Measurements from ENCODE around the gene OXT. TPM values are rescaled to one million over a fixed set of nuclear protein-coding genes. Genes with fewer than 3 reads are reported as not detected.
"Not testable (repeated sequence)": the region's sequence is repeated elsewhere in the genome, so short reads cannot be mapped to it uniquely, and the experiment has no call there.

OXT gene
- 8.4 TPM for total RNA-seq

DNA sequence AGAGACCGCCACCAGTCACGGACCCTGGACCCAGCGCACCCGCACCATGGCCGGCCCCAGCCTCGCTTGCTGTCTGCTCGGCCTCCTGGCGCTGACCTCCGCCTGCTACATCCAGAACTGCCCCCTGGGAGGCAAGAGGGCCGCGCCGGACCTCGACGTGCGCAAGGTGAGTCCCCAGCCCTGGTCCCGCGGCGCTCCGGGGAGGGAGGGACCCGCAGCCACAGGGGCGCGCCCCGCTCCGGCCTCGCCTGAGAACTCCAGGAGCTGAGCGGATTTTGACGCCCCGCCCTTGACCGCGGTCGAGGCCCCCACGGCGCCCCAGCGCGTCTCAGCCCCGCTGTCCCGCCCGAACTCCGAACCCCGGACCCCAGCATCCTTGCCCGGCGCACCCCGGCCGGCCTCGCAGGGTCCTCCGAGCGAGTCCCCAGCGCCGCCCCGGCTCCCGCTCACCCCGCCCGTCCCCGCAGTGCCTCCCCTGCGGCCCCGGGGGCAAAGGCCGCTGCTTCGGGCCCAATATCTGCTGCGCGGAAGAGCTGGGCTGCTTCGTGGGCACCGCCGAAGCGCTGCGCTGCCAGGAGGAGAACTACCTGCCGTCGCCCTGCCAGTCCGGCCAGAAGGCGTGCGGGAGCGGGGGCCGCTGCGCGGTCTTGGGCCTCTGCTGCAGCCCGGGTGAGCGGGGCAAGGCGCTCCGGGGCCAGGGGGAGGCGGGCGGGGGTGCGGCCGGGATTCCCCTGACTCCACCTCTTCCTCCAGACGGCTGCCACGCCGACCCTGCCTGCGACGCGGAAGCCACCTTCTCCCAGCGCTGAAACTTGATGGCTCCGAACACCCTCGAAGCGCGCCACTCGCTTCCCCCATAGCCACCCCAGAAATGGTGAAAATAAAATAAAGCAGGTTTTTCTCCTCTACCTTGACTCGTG lies at the start of gene OXT:
Gene OXT, plus strand, starts transcription at position 11 of the 920 bp plus-strand sequence. Its CDS starts 36 bp downstream, at position 47.
- ATAC-seq, result peak; percentile 54

DNA sequence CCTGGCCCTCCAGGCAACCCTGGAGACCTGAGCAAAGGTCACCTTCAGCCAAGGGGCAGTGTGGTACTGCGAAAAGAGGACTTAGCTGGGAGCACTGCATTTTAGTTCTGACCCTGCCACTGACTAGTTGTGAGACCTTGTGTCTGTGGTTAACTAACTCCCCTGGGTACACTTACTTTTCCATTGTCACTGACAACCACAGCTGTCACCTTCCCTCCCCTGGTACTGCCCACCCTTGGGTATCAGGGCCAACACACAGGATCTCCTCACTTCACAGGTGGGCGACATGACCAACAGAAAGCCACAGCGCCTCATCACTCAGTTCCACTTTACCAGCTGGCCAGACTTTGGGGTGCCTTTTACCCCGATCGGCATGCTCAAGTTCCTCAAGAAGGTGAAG lies 49.6 kb upstream of the OXT start:
- ATAC-seq (no peak), DNase-seq (ENCODE audit: low spot score) (no peak)

More for the DNA sequence above, at the start of gene OXT:
- DNase-seq (ENCODE audit: low spot score), result no peak

DNA sequence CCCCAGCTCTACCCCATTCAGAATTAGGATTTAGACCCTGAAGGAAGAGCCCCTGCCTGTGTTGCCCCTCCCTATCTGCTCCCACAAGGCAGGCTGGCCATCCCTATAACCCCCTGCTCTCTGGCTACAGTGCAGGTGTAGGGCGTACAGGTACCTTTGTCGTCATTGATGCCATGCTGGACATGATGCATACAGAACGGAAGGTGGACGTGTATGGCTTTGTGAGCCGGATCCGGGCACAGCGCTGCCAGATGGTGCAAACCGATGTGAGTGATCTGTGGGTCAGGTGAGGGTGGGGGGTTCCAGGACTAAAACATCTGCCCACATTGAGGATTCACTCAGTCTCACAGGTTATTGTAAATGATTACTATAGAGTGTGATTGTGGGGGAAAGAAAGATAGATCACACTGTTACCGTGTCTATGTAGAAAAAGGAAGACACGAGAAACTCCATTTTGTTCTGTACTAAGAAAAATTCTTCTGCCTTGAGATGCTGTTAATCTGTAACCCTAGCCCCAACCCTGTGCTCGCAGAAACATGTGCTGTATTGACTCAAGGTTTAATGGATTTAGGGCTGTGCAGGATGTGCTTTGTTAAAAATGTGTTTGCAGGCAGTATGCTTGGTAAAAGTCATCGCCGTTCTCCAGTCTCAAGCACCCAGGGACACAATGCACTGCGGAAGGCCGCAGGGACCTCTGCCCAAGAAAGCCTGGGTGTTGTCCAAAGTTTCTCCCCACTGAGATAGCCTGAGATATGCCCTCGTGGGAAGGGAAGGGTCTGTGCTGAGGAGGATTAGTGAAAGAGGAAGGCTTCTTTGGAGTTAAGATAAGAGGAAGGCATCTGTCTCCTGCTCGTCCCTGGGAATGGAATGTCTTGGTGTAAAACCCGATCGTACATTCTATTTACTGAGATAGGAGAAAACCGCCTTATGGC lies 48.6 kb upstream of the OXT start:
- ATAC-seq; DNase-seq (ENCODE audit: low spot score): not testable (repeated sequence)

DNA sequence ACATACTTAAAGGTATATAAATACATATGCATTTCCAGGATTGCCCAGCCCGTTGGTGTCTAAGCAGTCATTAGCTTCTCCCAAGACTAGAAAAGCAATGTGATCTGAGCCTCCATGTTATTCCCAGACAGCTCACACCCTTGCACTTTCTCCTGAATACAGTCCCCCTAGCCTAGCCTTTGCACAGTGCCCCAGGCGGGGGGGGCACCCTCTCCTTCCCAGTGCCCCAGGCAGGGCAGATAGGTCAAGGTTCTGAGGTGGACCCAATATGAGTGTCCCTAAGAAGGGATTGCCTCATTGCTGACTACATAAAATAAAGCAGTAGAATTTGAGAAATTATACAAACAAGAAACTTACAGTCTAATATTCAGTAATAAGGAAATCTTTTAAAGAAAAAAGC lies 43.4 kb upstream of the OXT start:
- ATAC-seq, result no peak
- DNase-seq (ENCODE audit: low spot score), result no peak

DNA sequence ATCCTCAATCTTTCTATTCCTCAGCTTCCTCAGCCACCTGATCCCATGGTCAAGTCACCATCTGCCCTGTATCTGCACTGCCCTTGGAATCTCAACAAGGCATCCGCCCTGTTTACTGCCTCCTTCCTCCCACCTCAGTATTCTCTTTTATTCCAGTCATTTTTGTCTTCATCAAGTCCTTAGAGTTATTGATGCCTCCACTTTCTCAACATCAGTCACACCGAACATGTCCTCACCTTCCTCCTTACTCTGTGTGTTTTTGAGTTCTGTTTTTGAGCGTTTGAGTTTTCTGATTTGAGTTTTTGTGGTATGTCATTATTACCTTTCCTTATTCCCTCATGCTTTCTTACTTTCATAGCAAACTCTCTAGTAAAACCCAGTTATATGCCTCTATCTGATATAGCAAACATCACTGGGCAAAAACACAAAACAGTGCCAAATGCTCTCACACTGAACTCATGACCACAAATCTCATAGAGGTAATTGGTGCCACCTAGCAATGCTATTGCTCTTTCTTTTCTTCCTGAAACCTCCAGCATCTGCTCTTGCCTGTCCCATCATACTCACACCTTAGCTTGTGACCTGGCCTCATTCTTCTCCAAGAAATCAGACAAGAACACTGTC lies 39.8 kb upstream of the OXT start:
- DNase-seq (ENCODE audit: low spot score), result no peak
- no peak for ATAC-seq

DNA sequence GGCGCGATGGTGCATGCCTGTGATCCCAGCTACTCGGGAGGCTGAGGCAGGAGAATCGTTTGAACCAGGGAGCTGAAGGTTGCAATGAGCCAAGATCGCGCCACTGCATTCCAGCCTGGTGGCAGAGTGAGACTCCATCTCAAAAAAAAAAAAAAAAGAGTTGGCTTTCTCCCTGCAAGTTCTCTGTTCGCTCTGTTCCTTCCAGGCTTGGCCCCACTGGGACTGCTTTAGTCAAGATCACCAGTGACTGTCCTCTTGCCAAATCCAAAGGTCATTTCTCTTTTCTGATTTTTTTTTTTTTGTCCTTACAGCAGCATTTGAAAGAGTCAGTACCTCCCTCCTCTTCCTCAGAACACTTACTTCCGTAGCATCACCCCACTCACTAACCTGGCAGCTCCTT lies 38.8 kb upstream of the OXT start:
- ATAC-seq, result peak; percentile 58
- DNase-seq (ENCODE audit: low spot score), result no peak

DNA sequence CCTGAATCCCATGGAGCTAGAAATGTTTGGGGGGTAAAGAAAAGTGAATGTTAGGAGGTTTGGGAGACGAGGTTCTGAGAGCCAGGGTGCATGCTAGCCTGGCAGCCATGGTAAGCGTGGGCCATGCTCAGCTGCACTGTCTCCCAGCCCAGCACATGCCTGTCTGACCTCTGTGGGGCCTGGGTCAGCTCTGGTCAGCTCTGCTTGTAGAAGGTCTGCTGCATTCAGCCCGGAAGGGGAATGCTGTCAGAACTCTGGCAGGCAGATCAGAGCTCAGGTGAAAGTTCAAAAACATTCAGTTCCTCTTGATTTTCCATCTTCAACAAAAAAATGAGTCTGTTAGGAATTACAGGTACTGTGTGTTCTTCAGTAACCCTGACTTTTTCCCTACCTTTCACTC lies 33.8 kb upstream of the OXT start:
- peak; percentile 65 for ATAC-seq
- DNase-seq (ENCODE audit: low spot score), result peak; percentile 61

DNA sequence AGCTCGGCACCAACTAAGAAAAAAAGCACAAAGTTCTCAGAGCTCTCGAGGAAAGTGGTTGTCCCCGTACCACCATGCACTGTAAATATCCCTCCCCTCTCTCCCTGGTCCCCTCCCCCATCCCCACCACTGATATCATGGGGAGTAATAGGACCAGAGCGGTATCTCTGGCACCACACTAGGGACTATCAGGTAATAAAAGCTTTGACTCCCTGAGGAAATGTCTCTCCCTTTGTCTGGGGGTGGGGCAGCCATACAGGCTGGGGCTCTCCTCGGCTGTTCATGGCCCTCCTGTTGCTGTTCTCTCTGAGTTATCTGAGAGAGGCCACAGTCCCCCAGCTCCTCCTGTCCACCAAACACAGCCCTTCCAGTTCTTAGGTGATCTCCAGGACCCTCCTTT lies 33.0 kb upstream of the OXT start:
- ATAC-seq (no peak), DNase-seq (ENCODE audit: low spot score) (no peak)

DNA sequence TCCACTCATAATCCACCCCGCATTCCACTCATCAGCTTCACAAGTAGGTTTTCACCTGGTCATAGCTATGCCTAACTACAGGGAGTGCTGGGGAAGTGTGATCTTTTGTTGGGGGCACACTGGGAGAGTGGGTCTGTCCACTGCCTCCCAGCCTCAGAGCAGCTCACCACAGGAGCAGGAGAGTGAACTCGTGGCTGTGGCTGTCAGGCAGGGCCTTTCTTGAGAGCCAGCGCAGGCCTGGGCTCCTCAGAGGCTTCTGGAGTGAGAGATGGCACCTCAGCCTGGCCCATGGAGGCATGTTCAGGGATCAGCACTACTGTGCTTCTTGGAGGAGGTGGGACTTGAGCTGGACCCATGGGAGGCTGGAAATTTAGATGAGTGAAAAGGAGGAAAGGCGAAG lies 32.0 kb upstream of the OXT start:
- no peak for ATAC-seq

DNA sequence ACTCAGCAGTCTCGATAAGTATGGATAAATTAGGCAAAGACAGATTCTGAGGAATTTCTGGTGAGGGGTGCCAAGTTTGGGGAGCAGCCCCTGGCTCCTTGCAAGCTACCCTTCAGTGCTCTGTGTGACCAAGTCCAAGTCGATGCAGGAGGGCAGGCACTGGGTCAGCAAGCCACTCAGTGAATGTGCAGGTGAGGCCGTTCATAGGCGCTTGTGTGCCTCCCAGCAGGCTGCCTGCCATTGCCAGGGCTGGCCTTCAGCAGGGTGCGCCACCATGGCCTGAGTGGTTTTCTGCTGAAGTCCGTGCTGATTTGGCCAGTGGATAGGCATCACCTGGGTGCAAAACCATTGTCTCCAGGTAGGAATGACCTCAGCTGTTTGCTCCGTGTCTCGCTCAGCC lies 31.3 kb upstream of the OXT start:
- ATAC-seq, result no peak
- no peak for DNase-seq (ENCODE audit: low spot score)

More for the DNA sequence above, 32.0 kb upstream of the OXT start:
- no peak for DNase-seq (ENCODE audit: low spot score)

DNA sequence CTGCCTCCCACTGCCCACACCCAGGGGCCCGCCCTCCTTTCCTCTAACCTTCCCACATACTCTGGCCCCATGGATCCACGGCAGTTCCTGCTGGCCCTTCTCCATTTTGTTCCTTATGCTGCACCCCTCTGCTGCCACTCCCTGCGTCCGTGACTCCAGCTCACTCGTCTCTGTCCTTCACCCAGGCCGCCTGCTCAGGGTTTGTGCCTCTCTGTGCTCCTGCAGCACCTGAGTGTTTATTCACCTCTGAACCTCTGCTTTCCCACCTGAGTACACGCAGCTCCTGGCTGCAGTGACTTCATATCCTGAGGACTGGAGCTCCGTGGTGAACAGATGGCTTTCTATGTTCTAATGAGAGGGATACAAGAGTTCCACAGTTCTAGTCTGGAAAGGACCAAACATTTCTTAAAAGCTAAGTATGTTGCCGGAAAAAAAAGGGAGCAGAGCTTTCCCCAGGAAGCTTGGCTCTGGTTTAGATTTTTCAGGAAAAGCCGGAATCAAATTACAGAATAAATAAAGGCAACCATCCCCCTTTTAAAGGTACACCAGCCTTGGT lies 29.5 kb upstream of the OXT start:
- peak; percentile 2 for ATAC-seq

DNA sequence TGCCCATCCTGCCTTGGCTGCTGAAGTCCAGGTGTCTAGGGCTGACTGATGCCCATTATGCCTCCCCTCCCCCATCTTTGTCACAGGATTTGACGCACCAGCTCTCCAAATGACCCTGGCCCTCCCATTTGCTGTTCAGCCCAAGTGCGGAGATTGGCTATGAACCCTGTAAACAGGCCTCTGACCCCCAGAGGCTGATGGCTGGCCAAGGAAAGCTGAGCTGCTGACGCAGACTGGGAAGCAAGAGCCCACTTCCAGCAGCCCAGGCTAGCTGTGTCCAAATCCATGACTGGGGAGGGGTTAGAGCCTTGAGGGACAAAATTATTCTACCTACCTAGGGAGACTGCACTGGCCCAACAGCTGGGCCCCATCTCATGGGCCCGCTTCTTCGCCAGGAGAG lies 28.8 kb upstream of the OXT start:
- DNase-seq (ENCODE audit: low spot score) (peak; percentile 83), ATAC-seq (peak; percentile 29)

More for the DNA sequence above, 29.5 kb upstream of the OXT start:
- peak; percentile 60 for DNase-seq (ENCODE audit: low spot score)

DNA sequence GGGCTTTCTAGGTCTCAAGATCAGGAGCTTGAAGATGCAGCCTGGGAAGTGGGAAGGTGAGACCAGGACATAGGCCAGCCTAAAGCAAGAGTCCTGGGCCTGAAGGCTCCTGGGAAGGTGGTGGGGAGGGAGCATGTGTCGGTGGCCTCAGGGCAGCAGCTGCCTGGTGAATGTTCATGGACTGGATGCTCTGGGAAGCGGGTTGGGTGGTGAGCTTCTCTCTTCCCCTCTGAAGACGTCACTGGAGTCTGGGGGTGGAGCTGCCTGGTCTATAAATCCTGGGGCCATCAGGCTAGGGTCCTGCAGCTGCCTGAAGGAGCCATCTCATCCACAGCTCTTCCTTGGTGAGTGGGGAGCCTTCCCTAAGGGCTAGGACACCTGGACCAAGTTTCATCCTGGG lies 28.1 kb upstream of the OXT start, which contains the start of gene GNRH2:
Gene GNRH2, plus strand, starts transcription at position 301 of the 400 bp plus-strand sequence. CDS start 793 bp downstream, outside the sequence.
- no peak for ATAC-seq
- DNase-seq (ENCODE audit: low spot score), result no peak

DNA sequence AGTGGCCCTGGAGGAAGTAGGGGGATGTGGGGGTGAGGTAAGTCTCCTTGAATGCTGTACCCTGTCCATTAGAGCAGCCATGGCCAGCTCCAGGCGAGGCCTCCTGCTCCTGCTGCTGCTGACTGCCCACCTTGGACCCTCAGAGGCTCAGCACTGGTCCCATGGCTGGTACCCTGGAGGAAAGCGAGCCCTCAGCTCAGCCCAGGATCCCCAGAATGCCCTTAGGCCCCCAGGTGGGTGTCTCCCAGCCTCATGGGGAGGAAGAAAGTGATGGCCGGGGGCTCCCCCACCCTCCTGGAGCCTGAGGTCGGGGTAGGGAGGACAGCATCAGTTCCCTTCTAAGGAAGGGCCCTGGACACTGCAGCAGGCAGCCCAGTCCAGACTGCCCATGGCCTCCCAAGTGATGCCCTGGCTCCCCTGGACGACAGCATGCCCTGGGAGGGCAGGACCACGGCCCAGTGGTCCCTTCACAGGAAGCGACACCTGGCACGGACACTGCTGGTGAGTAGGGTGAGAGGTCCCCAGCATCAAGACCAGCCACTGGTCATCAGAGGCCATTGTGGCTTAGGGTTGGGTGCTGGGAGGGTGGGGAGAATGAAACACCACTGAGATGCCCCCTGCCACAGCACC lies 27.0 kb upstream of the OXT start:
- no peak for DNase-seq (ENCODE audit: low spot score)
- no peak for ATAC-seq

DNA sequence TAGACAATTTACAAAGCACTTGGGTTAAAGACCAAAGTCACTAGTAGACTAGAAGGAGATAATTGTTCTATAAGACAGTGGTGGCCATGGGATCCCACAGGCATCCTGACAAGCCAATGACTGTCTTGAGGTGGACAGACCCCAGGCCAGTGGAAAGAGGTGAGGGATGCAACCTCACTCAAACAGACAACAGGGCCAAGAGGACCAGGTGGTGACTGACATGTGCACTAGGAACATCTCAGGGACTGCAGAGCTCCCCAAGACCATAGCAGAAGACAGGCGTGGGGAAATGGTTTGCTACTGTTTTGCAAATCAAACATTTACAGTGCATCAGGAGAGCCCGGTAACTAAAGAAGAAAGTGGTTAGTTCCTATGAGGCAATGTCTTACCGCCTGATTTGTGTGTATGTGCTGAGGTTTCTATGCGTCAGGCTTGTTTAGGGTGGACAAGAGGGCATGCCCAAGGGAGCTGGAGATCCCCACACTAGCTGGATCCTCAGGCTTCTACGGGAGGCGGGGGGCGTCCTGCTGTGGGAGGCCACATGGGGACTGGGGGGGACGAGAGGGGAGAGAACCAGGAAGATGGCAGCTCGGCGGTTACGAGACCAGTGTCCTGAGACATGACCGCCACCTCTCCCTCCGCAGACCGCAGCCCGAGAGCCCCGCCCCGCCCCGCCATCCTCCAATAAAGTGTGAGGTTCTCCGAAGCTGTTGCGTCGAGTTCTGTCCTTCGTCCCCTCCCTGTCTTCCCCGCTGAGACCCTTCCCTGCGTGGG lies 26.2 kb upstream of the OXT start:
- DNase-seq (ENCODE audit: low spot score) (no peak), ATAC-seq (peak; percentile 67)

DNA sequence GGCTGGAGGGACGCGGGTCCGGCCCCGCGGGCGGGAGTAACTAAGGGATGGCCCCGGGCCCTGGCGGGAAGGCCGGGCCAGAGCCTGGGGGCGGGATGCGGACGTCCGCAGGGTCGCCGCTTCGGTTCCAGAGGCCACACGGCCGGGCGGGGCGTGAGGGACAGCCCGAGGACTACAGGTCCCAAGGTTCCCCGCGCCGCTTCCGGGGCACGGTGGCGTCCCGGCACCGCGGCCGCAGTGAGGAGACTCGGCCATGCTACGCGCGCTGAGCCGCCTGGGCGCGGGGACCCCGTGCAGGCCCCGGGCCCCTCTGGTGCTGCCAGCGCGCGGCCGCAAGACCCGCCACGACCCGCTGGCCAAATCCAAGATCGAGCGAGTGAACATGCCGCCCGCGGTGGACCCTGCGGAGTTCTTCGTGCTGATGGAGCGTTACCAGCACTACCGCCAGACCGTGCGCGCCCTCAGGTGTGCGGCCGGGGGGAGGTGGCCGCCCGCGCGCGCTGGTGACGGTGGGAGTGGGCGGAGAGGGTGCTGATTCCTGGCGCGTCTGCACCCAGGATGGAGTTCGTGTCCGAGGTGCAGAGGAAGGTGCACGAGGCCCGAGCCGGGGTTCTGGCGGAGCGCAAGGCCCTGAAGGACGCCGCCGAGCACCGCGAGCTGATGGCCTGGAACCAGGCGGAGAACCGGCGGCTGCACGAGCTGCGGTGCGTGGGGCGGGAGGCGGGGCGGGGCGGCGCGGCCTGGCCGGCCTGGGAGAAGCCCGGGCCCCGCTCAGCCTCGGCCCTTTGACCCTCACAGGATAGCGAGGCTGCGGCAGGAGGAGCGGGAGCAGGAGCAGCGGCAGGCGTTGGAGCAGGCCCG lies 25.4 kb upstream of the OXT start, which contains the start of gene MRPS26:
Gene MRPS26, plus strand, starts transcription at position 237 of the 861 bp plus-strand sequence. Its CDS starts 17 bp downstream, at position 254.
- DNase-seq (ENCODE audit: low spot score) (peak; percentile 95), ATAC-seq (peak; percentile 85)

DNA sequence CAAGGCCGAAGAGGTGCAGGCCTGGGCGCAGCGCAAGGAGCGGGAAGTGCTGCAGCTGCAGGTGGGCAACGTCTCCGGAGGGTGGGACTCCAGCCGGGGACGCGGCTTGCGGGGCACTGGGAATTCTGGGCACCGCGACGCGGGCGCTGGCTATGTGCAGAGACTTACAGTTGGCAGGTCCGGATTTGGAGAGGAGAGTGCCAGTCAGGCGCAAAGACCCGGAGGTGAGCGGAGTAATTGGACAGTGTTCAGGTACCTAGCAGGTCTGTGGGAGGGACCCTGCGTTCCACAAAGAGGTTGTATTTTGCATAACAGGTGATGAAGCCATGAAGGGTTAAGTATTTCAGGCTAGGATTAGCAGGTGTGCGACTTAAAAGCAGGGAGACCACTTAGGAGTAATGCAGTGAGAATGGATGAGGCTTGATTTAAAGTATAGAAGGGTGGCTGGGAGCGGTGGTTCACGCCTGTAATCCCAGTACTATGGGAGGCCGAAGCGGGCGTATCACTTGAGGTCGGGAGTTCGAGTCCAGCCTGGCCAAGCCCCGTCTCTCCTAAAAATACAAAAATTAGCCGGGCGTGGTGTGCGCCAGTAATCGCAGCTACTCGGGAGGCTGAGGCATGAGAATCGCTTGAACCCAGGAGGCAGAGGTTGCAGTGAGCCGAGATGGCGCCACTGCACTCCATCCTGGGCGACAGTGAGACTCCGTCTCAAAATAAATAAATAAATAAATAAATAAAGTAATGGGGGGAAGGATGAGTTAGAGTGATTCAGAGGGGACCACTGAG lies 24.6 kb upstream of the OXT start:
- DNase-seq (ENCODE audit: low spot score) (no peak), ATAC-seq (no peak)
